IPS-20b (cell line): ENCODE results near the gene EYS.
"Not testable (repeated sequence)": the region's sequence is repeated elsewhere in the genome, so short reads cannot be mapped to it uniquely, and the experiment has no call there.

Experiments used
- H3K27ac ChIP-seq: one replicate; pipeline ENCODE4 v1.5.1; 2013; ENCODE audit warnings: low read length
- H3K27me3 ChIP-seq: 2 replicates; pipeline ENCODE4 v1.6.1; 2013; ENCODE audit warnings: mild to moderate bottlenecking, low read length, inconsistent platforms; ENCODE audit not compliant: insufficient read depth
- H3K36me3 ChIP-seq: 2 replicates; pipeline ENCODE4 v1.6.1; 2013; ENCODE audit warnings: low read depth, mild to moderate bottlenecking, inconsistent platforms, low read length, moderate library complexity; ENCODE audit not compliant: insufficient read depth
- H3K4me1 ChIP-seq: 2 replicates; pipeline ENCODE4 v1.6.1; 2013; ENCODE audit warnings: mild to moderate bottlenecking, control low read depth, inconsistent platforms, low read length, moderate library complexity; ENCODE audit not compliant: insufficient read depth
- H3K4me3 ChIP-seq: 2 replicates; pipeline ENCODE4 v1.5.1; 2013; ENCODE audit warnings: mild to moderate bottlenecking, low read length, inconsistent platforms
- H3K9ac ChIP-seq: 2 replicates; pipeline ENCODE4 v1.6.1; 2013; ENCODE audit warnings: low read depth, mild to moderate bottlenecking, inconsistent platforms, low read length, moderate library complexity
- H3K9me3 ChIP-seq: 2 replicates; pipeline ENCODE4 v1.6.1; 2013; ENCODE audit warnings: mild to moderate bottlenecking, low read depth, low read length, inconsistent platforms; ENCODE audit not compliant: insufficient read depth

EYS gene

GRCh38 chr6:63897459-63897858 lies 1809.6 kb downstream of the EYS start:
- Histone ChIP-seq H3K27me3 (no peaks in the 10 kb centered on the region), H3K36me3 (no peaks in the 10 kb centered on the region), H3K27ac (no peak overlapping the region), H3K4me1 (no peaks in the 10 kb centered on the region), H3K4me3 (no peak overlapping the region), H3K9me3 (no peaks in the 10 kb centered on the region), H3K9ac (no peak overlapping the region)

DNA sequence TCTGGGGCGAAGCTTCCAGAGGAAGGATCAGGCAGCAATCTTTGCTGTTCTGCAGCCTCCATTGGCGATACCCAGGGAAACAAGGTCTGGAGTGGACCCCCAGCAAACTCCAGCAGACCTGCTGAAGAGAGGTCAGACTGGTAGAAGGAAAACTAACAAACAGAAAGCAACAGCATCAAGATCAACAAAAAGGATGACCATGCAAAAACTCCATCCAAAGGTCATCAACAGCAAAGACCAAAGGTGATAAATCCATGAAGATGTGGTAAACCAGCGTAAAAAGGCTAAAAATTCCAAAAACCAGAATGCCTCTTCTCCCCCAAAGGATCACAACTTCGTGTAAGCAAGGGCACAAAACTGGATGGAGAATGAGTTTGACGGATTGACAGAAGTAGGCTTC lies 1818.6 kb downstream of the EYS start:
- Histone ChIP-seq H3K4me3 (no peak overlapping the region), H3K9ac (no peak overlapping the region), H3K27me3 (no peaks in the 10 kb centered on the region), H3K9me3 (no peaks in the 10 kb centered on the region), H3K4me1 (no peaks in the 10 kb centered on the region), H3K27ac (no peak overlapping the region), H3K36me3 (no peaks in the 10 kb centered on the region)

- not testable (repeated sequence) for H3K4me3 ChIP-seq, H3K9me3 ChIP-seq, H3K27me3 ChIP-seq, H3K4me1 ChIP-seq, H3K36me3 ChIP-seq, H3K27ac ChIP-seq, H3K9ac ChIP-seq
These were observed 1819.2 kb downstream of the EYS start for GRCh38 chr6:63887804-63888203.

- Histone ChIP-seq H3K36me3 (no peaks in the 10 kb centered on the region), H3K4me1 (no peaks in the 10 kb centered on the region), H3K4me3 (no peak overlapping the region), H3K27me3 (no peaks in the 10 kb centered on the region), H3K27ac (no peak overlapping the region), H3K9me3 (no peaks in the 10 kb centered on the region), H3K9ac (no peak overlapping the region)
These were observed 1819.8 kb downstream of the EYS start for GRCh38 chr6:63887002-63887751.

GRCh38 chr6:63886341-63886740 lies 1820.7 kb downstream of the EYS start:
- H3K4me1 ChIP-seq, result no peaks in the 10 kb centered on the region
- no peaks in the 10 kb centered on the region for H3K9me3 ChIP-seq
- no peaks in the 10 kb centered on the region for H3K36me3 ChIP-seq
- no peak overlapping the region for H3K4me3 ChIP-seq
- no peak overlapping the region for H3K9ac ChIP-seq
- no peak overlapping the region for H3K27ac ChIP-seq
- H3K27me3 ChIP-seq, result no peaks in the 10 kb centered on the region

- no peaks in the 10 kb centered on the region for H3K4me1 ChIP-seq
- H3K4me3 ChIP-seq, result no peak overlapping the region
- H3K9me3 ChIP-seq, result peaks cover 12% of the 10 kb centered on the region; the same call in 1 of the 2 replicates
- H3K27me3 ChIP-seq, result no peaks in the 10 kb centered on the region
- no peaks in the 10 kb centered on the region for H3K36me3 ChIP-seq
- no peak overlapping the region for H3K27ac ChIP-seq
- H3K9ac ChIP-seq, result no peak overlapping the region
These were observed 1823.4 kb downstream of the EYS start for GRCh38 chr6:63883597-63883996.

DNA sequence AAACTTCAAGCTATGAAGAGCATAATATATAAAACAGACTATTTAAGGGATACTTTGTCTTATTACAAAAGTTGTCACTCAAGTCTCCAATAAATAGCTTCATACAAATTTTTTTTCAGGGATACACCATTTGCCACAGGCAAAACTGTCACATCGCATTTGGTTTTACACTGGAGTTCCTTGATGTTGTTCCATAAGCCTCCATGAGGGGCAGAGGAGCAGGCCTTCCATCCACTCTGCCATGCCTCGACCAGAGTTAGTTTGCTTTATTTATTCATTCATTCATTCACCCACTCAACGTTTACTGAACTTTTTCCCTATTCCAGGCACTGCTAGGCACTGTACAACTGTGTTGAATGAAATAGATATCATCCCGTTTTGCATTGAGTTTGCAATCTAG lies 1824.8 kb downstream of the EYS start:
- no peaks in the 10 kb centered on the region for H3K4me1 ChIP-seq
- H3K9me3 ChIP-seq, result peaks cover 17% of the 10 kb centered on the region; the same call in 1 of the 2 replicates
- H3K9ac ChIP-seq, result no peak overlapping the region
- H3K36me3 ChIP-seq, result no peaks in the 10 kb centered on the region
- no peak overlapping the region for H3K4me3 ChIP-seq
- H3K27me3 ChIP-seq, result no peaks in the 10 kb centered on the region
- H3K27ac ChIP-seq, result no peak overlapping the region

- H3K4me1 ChIP-seq, result no peaks in the 10 kb centered on the region
- H3K36me3 ChIP-seq, result no peaks in the 10 kb centered on the region
- no peak overlapping the region for H3K4me3 ChIP-seq
These were observed 1825.2 kb downstream of the EYS start for GRCh38 chr6:63881791-63882190.

GRCh38 chr6:63872233-63872632 lies 1834.8 kb downstream of the EYS start:
- no peaks in the 10 kb centered on the region for H3K36me3 ChIP-seq
- no peak overlapping the region for H3K4me3 ChIP-seq
- no peaks in the 10 kb centered on the region for H3K9me3 ChIP-seq
- H3K4me1 ChIP-seq, result no peaks in the 10 kb centered on the region
- no peak overlapping the region for H3K9ac ChIP-seq
- no peaks in the 10 kb centered on the region for H3K27me3 ChIP-seq
- no peak overlapping the region for H3K27ac ChIP-seq

More at GRCh38 chr6:63881791-63882190, 1825.2 kb downstream of the EYS start:
- Histone ChIP-seq H3K9me3 (peaks cover 17% of the 10 kb centered on the region; the same call in 1 of the 2 replicates), H3K27me3 (no peaks in the 10 kb centered on the region), H3K27ac (no peak overlapping the region), H3K9ac (no peak overlapping the region)

GRCh38 chr6:63868351-63868750 lies 1838.7 kb downstream of the EYS start:
- no peaks in the 10 kb centered on the region for H3K27me3 ChIP-seq
- H3K27ac ChIP-seq, result no peak overlapping the region
- no peak overlapping the region for H3K4me3 ChIP-seq
- no peaks in the 10 kb centered on the region for H3K4me1 ChIP-seq
- no peaks in the 10 kb centered on the region for H3K36me3 ChIP-seq
- no peaks in the 10 kb centered on the region for H3K9me3 ChIP-seq
- no peak overlapping the region for H3K9ac ChIP-seq

GRCh38 chr6:63864671-63865318 lies 1842.2 kb downstream of the EYS start:
- Histone ChIP-seq H3K9ac (no peak overlapping the region), H3K27me3 (no peaks in the 10 kb centered on the region), H3K27ac (no peak overlapping the region), H3K4me1 (no peaks in the 10 kb centered on the region), H3K36me3 (no peaks in the 10 kb centered on the region), H3K9me3 (no peaks in the 10 kb centered on the region), H3K4me3 (no peak overlapping the region)

GRCh38 chr6:63864061-63864460 lies 1843.0 kb downstream of the EYS start:
- H3K36me3 ChIP-seq, result no peaks in the 10 kb centered on the region
- no peaks in the 10 kb centered on the region for H3K27me3 ChIP-seq
- no peak overlapping the region for H3K4me3 ChIP-seq
- H3K9me3 ChIP-seq, result no peaks in the 10 kb centered on the region
- H3K9ac ChIP-seq, result no peak overlapping the region
- H3K27ac ChIP-seq, result no peak overlapping the region
- H3K4me1 ChIP-seq, result no peaks in the 10 kb centered on the region
